ENCODE data around the gene FAF2.
"Not testable (repeated sequence)": the region's sequence is repeated elsewhere in the genome, so short reads cannot be mapped to it uniquely, and the experiment has no call there.

The FAF2 gene

DNA sequence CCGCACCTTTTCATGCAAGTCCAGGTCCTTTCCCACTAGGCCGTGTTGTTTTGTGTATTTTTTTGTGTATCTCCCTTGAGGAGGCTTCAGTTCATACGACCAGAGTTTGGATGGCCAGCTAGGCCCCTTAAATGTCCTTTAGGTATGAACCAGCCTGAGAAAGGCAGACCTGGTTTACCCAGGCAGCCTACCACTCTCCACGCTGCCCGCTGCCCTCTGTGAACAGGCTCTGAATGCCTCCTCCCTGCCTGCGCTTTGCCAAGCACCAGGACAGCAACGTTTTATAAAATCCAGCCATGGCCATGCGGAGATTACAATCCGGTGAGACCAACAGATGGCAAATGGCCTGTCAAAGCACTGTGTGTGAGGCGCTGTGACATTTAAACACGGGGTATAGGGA, 31.2 kb upstream of the FAF2 start:
- no peak for DNase-seq (ENCODE audit: low read depth in 2 of 2)

DNA sequence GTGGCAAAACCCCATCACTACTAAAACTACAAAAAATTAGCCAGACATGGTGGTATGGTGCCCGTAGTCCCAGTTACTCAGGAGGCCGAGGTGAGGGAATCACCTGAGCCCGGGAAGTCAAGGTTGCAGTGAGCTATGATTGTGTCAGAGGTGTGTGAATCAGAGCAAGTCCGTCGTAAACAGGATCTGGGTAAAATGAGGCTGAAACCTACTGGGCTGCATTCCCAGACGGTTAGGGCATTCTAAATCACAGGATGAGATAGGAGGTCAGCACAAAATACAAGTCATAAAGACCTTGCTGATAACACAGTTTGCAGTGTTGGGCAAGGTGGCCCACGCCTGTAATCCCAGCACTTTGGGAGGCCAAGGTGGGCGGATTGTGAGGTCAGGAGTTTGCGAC, 29.9 kb upstream of the FAF2 start:
- DNase-seq (ENCODE audit: low read depth in 2 of 2), result no peak

GRCh38 chr5:176420086-176420485, 28.1 kb upstream of the FAF2 start:
- no peak for DNase-seq (ENCODE audit: low read depth in 2 of 2)

DNA sequence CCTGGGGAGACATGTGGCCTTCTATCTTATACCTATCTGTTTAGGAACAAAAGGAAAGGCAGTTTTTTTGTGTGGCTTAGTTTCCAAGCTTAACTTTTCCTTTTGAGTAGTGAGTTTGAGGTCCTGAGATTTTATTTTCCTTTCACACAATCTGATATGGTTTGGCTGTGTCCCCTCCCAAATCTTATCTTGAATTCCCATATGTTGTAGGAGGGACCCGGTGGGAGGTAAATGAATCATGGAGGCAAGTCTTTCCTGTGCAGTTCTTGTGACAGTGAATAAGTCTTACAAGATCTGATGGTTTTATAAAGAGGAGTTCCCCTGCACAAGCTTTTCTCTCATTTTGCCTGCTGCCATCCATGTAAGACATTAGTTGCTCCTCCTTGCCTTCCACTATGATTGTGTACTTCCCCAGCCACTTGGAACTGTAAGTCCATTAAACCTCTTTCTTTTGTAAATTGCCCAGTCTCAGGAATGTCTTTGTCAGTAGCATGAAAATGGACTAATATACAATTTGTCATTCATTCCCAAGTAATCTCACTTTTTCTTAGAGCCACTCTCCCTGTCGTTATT, 27.1 kb upstream of the FAF2 start:
- DNase-seq (ENCODE audit: low read depth in 2 of 2), result no peak

GRCh38 chr5:176424181-176424580, 24.0 kb upstream of the FAF2 start:
- no peak for DNase-seq (ENCODE audit: low read depth in 2 of 2)

DNA sequence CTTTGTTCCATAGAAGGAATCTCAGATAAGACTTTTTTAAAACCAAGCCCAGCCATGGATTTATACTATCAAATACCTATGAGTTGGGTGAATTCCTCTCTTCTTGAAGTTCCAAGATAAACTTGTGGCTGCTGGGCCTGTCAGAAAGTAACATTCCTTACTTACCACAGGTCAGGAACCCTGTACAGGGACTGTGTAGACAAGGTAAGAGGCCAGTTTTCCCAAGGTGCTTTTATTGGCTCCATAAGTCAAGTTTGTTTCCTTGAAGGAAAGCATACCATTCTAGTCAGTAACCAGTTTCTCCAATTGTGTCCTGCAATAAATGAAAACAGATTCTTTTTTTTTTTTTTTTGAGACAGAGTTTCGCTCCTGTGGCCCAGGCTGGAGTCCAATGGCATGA, 23.0 kb upstream of the FAF2 start:
- DNase-seq (ENCODE audit: low read depth in 2 of 2), result no peak

DNA sequence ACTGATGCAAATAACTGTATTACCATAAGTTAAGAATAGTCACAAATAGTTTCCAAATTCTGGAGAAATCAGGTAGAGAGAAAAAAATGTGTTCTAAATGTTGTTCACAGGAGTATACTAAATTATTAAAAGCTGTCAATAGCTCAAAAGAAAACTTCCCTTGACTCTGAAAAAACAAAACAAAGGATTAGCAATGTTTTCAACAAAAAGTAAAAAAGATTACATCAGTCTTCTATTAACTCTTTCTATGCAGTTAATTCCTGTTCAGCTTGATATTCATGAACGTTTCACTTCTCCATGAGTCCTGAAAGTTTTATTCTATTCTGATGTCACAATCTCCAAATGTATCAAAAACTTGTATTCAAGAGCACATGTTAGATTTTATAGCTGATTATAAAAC, 22.4 kb upstream of the FAF2 start:
- DNase-seq (ENCODE audit: low read depth in 2 of 2), result no peak

- no peak for DNase-seq (ENCODE audit: low read depth in 2 of 2)
Observed at GRCh38 chr5:176426876-176427275, 21.3 kb upstream of the FAF2 start.

DNA sequence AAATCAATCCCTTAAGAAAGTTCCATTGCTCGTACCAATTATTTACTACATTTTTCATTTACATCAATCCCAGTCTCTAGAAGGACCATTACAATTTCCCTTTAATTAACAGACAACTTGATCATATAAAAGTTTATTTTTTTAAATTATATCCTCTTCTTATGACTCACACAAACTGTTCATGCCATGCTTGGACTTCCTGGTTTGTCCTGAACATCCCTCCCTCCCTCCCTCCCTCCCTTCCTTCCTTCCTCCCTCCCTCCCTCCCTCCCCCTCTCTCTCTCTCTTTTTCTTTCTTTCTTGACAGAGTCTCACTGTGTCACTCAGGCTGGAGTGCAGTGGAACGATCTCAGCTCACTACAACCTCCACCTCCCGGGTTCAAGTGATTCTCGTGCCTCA, 20.2 kb upstream of the FAF2 start:
- no peak for DNase-seq (ENCODE audit: low read depth in 2 of 2)

DNA sequence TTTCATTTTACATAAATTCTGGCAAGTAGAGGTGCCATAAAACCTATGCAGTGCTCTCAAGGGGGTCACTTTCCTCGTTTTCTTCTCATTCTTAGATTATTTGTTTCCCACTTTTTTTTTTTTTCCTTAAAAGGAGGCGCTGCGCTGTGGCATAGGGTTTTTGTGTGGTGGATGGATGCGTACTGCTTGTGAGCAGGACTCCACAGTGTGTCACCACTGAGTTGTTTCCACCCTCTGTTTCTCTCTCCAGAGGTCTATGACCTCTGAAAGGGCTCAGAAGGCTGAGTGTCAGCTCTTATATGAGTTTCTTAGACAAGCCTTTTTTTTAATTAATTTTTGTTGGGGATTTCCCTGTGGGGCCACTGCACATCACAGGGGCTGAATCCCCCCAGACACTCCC, 18.2 kb upstream of the FAF2 start:
- no peak for DNase-seq (ENCODE audit: low read depth in 2 of 2)

GRCh38 chr5:176432707-176433106, 15.5 kb upstream of the FAF2 start:
- DNase-seq (ENCODE audit: low read depth in 2 of 2), result no peak

- DNase-seq (ENCODE audit: low read depth in 2 of 2), result no peak
Observed at GRCh38 chr5:176436656-176437055, 11.5 kb upstream of the FAF2 start.

DNA sequence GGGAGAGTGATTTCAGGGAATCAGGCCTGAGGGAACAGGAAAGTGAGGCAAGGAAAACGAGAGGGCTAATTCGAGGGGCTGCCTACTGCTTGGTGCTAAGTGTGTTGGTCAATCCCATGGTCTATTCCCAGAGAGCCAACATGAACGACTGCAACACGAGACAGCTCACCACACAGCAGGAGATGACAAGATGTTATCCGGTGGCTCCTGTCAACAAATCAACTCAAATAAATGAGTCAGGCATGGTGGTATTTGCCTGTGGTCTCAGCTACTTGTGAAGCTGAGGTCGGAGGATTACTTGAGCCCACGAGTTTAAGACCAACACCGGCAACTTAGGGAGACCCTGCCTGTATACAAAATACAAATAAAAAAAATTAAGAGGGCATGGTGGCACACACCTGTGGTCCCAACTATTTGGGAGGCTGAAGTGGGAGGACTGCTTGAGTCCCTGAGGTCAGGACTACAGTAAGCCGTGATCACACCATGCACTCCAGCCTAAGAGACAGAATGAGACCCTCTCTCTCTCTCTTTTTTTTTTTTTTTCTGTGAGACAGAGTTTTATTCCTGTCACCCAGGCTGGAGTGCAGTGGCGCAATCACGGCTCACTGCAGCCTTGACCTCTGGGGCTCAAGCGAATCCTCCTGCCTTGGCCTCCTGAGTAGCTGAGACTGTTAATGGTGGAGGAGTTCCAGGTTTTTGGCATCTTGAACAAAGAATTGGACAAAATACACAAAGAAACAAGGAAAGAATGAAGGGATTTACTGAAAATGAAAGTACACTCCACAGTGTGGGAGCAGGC, 9.0 kb upstream of the FAF2 start:
- DNase-seq (ENCODE audit: low read depth in 2 of 2), result peak; percentile 41 to 45

- no peak for DNase-seq (ENCODE audit: low read depth in 2 of 2)
Observed at GRCh38 chr5:176440927-176441706, 7.1 kb upstream of the FAF2 start.

GRCh38 chr5:176441921-176442323, 6.3 kb upstream of the FAF2 start:
- no peak for DNase-seq (ENCODE audit: low read depth in 2 of 2)

GRCh38 chr5:176442911-176443310, 5.3 kb upstream of the FAF2 start:
- DNase-seq (ENCODE audit: low read depth in 2 of 2), result not testable (repeated sequence)

- no peak for DNase-seq (ENCODE audit: low read depth in 2 of 2)
Observed at GRCh38 chr5:176444742-176445141, 3.4 kb upstream of the FAF2 start.

GRCh38 chr5:176446028-176446665, 2.0 kb upstream of the FAF2 start:
- no peak for DNase-seq (ENCODE audit: low read depth in 2 of 2)

DNA sequence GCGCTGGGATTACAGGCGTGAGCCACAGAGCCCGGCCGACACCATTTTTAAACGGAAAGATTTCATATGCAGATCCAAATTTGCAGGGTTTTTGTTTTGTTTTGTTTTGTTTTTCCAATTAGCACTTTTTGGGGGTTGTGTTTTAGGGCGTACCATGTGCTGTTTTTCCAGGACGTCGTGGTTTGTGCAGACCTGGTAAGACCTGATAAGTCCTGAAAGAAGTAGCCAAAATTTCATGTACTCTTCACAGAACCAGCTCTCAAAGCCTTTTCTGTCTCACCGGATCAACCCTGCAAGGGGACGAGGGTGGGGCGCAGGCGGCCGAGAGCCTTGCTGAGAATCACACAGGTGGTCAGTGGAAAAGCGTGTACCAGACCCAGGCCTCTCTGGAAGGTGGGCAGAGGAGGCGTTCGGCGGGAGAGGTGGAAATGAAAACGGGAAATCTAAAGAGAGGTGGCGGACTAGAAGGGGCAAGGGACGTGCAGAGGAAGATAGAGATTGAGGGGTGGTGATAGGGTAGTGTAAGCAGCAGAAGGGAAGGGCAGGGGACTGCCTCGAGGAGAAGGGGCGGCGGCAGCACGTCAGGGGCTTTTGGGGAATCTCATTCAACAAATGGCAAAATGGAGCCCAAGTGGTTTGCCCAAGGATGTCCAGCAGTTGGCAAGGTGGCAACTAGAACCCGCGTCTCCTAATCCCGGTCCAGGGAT, 1.1 kb upstream of the FAF2 start:
- no peak for DNase-seq (ENCODE audit: low read depth in 2 of 2)

DNA sequence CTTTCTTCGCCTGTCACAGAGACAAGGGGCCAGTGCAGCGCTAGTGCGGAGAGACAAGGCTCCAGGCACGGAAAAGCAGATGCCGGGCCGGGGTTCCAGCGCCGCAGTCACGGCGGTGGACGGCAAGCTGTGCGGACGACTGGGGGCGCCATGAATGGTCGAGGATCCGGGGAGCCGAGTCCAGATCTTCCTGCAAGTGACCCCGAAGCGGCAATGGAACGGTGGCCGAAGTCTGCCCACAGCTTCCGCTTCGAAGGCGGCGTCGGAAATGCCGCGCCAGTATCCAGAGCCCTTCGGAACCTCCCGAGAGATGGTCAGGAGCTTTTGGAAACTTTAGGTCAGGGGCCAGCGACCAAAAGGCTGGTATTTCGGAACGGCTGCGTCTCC, 601 bp upstream of the FAF2 start:
- DNase-seq (ENCODE audit: low read depth in 2 of 2), result no peak

DNA sequence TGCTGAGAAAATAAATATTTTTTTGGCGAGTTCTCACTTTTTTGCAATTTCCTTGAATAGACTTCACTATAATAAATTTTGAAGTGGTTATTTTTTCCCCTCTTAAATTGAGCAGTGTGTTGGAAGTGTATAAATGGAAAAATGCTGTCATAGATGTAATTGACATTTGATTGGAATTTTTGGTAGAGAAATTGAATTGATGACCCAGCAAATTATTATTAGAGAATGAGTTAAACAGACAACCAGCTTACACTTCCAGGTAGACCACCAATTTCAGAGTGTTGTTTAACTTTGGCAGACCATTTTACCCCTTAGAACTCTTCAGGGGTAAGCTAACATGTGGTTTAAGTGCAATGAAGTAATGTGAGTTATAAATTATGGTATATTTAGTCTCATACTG, 1.9 kb downstream of the FAF2 start:
- no peak for DNase-seq (ENCODE audit: low read depth in 2 of 2)

All from fibroblast of skin of left biceps (primary cell).